GM10266 (cell line): ENCODE measurements around the gene KIF2A.
"Not testable (repeated sequence)": the region's sequence is repeated elsewhere in the genome, so short reads cannot be mapped to it uniquely, and the experiment has no call there.

Experiments used
- DNase-seq: peaks from one replicate; pipeline ENCODE4 v3.0.0; 2012; ENCODE audit errors: extremely low spot score
- TF ChIP-seq, protein P1 (sequence below): IDR thresholded peaks from 2 replicates; pipeline ENCODE4 v1.5.1; 2012; ENCODE audit warnings: mild to moderate bottlenecking, low read depth; ENCODE audit not compliant: control insufficient read depth, insufficient read depth; ENCODE audit errors: missing control alignments

Gene KIF2A

DNA sequence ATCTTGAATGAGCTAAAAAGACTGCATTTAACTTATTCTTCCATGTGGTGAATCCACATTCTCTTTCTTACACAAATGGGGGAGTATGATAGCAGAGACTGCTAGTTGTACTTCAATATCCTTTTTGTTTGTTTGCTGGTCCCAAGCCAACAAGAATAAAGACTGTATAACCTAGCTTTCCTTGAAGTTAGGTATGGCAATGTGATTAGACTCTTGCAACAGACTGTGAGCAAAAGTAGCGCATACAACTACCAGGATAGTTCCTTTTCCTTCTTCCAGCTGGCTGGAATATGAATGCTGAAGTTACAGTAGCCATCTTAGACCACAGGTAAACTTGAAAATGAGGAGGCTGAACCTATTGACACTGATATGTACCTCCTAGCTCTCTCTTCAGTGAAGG is 17.9 kb upstream of the KIF2A start:
- TF ChIP-seq, protein P1, sequence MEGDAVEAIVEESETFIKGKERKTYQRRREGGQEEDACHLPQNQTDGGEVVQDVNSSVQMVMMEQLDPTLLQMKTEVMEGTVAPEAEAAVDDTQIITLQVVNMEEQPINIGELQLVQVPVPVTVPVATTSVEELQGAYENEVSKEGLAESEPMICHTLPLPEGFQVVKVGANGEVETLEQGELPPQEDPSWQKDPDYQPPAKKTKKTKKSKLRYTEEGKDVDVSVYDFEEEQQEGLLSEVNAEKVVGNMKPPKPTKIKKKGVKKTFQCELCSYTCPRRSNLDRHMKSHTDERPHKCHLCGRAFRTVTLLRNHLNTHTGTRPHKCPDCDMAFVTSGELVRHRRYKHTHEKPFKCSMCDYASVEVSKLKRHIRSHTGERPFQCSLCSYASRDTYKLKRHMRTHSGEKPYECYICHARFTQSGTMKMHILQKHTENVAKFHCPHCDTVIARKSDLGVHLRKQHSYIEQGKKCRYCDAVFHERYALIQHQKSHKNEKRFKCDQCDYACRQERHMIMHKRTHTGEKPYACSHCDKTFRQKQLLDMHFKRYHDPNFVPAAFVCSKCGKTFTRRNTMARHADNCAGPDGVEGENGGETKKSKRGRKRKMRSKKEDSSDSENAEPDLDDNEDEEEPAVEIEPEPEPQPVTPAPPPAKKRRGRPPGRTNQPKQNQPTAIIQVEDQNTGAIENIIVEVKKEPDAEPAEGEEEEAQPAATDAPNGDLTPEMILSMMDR, result no peak
- DNase-seq, result no peak

DNA sequence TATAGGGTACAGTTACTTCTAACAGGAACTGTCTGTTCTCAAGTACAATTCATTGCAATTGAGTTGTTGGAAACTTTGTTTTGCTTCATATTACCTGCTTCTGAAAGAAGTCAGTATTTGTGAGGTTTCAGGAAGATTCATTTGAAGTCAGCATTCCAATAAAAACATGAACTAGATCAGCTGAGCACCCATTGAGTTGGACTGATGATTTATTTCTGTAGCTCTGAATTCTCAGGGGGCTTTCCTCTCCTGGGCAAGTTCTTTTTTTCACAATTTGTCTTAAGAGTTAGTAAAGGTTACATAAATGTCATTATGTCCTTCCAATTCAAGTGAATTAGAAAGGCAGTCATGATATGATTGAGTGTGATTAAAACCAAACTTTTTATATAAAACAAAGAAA is 16.2 kb upstream of the KIF2A start:
- DNase-seq, result no peak
- TF ChIP-seq, protein P1, result no peak

DNA sequence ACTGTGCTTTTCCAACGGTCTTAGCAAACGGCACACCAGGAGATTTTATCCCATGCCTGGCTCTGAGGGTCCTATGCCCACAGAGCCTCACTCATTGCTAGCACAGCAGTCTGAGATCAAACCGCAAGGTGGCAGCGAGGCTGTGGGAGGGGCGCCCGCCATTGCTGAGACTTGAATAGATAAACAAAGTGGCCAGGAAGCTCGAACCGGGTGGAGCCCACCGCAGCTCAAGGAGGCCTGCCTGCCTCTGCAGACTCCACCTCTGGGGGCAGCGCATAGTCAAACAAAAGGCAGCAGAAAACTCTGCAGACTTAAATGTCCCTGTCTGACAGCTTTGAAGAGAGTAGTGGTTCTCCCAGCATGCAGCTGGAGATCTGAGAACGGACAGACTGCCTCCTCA is 14.2 kb upstream of the KIF2A start:
- DNase-seq, result not testable (repeated sequence)

DNA sequence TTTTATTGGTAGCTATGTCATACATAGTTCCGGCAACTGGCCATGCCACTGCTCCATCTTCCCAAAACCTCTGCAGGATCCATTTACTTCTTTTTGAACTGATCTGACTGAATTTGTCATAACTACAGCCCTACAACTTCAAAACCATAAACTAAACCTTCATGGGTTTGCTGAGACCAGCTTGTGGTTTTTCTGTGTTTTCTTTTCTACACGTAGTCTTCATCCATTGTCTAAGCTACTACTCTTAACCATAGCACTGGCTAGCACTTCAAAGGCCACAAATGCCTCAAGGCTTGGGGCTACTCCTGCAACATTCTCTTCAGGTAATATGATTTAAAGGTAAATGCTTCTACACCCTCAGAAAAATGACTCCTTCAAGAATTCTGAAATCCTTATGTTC is 9.0 kb upstream of the KIF2A start:
- DNase-seq, result no peak
- TF ChIP-seq, protein P1, result no peak

DNA sequence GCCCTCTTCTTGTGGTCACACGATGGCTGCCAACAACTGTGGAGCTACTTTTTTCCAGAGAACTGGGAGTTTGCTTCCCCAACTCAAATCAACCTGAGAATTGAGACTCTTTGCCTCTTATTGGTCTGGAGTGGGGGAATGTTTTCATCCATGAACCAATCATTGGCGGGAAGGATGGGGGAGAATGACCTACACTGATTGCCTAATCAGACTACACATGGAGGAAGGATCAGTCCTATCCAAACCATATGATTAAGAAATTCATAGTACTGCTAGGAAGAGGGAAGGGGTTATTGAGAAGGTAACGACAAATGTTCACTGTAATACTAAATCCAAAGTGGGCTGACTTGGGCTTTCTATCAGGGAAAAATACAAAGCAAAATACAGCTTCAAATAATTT is 7.9 kb upstream of the KIF2A start:
- TF ChIP-seq, protein P1, result no peak
- no peak for DNase-seq

DNA sequence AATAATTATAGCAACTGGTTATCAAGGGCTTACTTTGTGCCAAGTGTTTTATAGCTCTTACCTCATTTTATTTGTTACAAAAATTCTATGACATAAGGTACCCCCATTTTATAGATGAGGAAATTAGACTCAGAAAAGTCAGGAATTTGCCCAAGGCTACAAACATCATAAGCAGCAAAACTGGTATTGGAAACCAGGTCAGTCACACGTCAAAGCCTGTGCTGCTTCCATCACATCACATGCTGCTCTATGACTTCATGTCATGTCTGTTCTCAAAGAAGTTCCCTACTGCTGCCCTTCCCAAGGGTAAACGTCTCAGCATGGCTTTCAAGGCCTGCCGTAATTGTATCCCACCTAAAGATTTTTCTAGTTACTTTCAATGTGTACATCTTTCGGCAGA is 6.9 kb upstream of the KIF2A start:
- no peak for DNase-seq
- TF ChIP-seq, protein P1, result no peak

DNA sequence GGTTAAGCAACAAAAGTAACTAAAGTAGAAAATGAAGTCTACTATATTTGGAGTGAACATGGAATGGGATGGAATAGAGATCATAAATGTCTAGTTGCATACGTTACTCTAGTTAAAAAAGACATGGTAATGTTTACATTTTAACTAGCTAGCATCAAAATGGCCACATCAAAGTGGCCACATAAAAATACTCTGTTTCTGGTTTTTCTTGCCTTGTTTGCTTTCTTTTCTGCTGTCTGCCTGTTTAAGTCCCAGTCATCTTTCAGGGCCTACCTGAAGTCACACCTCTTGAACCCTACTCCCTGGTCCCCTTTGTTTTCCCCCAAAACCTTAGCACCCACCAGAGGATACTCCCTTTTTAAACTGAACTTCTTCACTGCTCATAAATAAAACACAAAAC is 6.4 kb upstream of the KIF2A start:
- no peak for DNase-seq

DNA sequence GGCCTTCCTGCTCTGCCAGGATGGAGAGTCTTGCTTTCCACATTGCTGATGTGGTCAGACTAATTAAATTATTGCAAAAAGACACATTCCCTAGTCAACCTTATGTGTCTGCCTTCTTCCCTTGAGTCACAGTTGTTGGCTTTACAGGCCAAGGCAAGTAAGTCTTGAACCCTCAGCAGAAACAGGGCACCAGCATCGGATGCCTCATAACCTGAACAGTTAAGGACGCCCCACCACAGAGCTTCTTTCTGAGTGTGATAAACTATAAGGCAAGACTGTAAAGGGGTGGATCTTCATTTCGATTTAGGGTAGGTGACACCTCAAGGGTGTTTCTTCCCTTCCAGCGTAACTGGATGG is 670 bp upstream of the KIF2A start:
- DNase-seq, result no peak
- TF ChIP-seq, protein P1, result no peak

More for the DNA sequence above, 6.4 kb upstream of the KIF2A start:
- TF ChIP-seq, protein P1, result no peak
